Activated CD4-positive, alpha-beta T cell treated with anti-CD3 and anti-CD28 coated beads, Interleukin-2, Interleukin-4, amounts not matched to agents 100 ng/mL and 50 ng/mL, durations not matched to agents 16 hours and 8 hours (primary cell): ENCODE measurements around the gene PPP6R3.
A peak's percentile ranks its signal among the peaks of the same experiment; 100 is the strongest.
"Not testable (repeated sequence)": the region's sequence is repeated elsewhere in the genome, so short reads cannot be mapped to it uniquely, and the experiment has no call there.

Experiments
- DNase-seq: peaks from one replicate; pipeline ENCODE4 v3.0.0-alpha.2; 2020; ENCODE audit warnings: low spot score

PPP6R3 gene

DNA sequence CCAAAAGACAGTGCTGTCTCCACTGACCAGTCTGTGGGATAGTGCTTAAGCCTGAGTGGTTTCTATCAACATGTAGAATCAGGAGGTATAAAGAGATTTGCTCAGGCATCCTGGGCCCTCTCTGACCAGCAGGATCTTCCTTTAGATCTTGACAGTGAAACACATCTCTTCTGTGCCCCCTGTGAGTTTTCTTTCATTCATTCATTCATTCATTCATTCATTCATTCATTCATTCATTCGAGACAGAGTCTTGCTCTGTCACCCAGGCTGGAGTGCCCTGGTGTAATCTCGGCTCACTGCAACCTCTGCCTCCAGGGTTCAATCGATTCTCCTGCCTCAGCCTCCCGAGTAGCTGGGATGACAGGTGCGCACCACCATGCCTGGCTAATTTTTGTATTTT, 26.4 kb upstream of the PPP6R3 start:
- DNase-seq, result not testable (repeated sequence)

DNA sequence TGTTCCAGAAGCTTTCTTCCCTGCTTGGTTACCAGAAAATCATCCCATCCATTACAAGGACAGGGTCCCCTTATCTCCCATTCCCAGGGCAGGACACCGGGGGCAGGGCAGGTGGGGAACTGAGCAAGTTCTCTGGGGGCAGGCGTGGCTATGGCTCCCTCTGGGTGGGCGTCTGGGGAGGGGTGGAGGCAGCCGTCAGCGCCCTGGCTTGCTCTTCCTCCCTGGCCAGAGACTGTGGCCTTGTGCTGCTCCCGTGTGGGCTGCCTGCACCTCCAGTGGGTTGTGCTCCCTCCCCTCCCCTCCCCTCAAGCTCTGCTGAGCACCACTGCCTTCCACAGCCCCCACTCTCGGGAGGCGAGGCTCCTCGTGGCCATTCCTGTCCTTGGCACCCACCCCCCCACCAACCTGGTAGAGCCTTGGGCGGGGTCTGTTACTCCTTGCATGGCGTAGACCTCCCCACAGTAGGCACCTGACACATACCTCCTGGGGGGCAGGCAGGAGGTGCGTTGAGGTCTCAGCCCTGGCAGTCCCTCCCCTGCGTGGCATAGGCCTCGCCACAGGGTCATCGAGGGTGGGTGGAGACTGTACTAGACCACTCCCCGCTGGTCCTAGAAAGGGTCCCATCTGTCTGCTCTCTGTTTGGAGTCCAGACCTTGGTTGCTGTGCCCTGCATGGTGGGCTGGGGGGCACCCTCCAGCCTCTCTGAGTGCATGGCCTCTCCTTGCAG, 24.2 kb upstream of the PPP6R3 start:
- no peak for DNase-seq

DNA sequence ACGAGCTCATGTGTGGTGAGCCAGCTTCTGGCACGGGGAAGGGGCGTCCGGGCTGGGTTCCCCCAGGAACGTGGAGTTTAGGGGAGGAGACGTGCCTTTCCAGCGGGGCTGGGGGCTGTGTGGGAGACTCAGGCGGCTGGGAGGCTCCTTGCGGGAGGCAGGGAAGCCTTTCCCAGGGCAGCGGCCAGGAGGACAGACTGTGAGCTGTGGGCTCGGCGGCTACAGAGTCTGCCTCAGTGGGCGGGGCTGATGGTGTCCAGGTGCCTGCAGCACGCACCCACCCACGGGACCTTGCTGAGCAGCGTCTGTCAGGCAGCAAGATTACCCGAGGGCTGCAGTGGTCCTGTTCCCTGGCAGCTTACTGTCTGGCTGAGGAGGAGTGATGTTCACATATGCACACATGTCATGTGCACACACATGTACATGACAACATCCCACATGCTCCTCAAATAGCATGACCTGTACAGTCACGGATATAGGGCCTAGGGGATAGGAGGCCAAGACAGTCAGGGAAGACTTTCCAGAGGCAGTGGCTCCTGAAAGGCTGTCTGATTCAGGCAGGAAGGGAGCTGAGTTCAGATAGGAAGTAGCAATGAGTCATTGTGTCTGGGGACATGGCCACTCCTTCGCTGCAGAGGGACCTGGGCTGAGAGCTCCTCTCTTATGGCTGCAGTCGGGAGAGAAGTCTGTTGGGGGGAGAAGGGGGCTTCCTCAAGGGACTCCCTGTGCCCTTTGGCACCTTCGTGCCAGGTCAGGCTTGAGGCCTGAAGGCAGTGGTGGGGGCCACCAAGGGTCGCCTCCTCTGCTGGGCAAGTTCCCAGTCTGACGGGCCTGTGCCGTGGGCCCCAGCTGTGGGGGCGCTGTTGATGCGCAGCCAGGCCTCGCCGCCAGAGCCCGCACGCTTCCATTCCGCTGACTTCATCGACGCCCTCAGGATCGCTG, 23.3 kb upstream of the PPP6R3 start:
- no peak for DNase-seq

DNA sequence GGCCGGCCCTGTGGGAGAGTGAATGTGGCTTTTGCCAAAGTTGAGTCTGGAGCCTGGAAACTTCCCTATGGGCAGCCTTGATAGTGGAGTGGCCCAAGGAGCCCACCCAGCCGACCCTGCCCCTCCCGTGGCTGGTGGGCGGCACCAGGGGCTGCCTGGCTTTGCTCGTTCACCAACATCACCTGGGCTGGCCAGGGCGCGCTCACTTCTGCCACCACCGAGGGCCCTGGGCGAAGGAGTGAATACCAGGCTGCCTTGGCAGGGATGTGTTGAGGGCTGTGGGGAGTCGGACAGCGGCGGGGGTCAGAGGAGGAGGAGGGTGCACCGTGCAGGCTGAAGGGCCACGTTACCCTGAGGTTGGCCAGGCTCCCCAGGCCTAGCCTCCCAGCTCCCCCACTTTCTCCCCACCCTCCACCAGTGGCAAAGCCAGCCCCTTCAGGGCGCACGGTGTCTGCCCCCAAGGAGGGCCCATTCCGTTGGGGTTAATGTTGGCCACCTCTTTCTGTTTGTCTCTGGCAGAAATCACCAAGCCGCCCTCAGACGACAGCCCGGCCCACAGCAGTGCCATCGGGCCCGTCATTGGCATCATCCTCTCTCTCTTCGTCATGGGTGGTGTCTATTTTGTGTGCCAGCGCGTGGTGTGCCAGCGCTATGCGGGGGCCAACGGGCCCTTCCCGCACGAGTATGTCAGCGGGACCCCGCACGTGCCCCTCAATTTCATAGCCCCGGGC, 22.5 kb upstream of the PPP6R3 start:
- DNase-seq, result no peak

DNA sequence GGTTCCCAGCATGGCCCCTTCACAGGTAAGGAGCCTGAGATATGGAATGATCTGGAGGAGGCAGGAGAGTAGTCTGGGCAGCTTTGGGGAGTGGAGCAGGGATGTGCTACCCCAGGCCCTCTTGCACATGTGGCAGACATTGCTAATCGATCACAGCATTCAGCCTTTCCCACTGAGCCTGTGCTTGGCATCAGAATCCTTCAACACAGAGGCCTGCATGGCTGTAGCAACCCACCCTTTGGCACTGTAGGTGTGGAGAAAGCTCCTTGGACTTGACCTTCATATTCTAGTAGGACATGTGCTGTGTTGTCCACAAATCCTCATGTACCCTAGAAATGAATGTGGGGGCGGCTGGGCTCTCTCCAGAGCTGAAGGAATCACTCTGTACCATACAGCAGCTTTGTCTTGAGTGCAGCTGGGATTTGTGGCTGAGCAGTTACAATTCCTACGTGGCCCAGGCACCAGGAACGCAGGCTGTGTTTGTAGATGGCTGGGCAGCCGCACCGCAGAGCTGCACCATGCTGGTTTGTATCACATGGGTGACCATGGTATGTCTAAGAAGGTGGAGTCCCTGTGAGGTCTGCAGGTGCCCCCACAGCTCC, 21.8 kb upstream of the PPP6R3 start:
- no peak for DNase-seq

DNA sequence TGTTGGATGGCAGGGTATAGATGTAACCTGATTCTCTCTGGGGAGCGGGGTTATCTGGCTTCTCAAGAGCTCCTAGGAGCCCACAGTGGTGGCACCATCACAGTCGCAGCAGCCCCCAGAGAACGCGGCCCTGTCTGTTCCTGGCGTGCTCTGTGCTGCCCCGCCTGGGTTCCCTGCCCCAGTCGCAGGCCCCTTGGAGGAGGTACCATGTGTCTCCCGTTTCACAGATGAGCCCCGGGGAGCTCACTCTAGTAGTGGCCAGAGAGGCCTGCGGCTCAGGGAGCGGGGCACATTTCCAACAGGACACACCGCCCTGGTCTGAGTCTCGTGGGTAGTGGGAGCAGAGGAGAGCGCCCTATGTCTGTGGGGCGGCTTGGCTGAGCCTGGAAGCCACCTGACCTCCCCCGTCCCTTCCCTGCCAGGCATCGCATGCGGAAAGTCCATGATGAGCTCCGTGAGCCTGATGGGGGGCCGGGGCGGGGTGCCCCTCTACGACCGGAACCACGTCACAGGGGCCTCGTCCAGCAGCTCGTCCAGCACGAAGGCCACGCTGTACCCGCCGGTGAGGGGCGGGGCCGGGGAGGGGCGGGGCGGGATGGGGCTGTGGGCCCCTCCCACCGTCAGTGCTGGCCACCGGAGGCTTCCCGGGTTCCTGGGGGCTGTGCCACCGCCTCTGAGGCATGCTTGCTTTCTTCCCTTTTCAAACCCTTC, 21.0 kb upstream of the PPP6R3 start:
- no peak for DNase-seq

DNA sequence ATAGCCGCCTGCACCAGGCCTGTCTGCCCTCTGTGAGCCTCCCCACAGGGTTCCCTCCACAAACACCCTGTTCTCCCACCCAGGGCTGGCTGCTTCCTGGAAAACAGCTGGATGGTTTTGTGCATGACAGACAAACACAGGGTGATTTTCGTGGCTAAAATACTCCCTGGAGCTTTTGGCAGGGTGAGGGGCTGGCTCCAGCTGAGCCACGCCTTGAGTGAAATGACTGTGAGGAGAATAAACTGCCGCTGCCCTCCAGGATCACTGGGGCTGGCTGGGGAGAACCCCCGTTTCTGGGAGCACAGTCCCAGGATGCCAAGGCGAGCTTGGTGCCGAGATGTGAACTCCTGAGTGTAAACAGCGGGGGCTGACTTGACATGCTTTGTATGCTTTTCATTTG, 20.3 kb upstream of the PPP6R3 start:
- DNase-seq, result no peak

DNA sequence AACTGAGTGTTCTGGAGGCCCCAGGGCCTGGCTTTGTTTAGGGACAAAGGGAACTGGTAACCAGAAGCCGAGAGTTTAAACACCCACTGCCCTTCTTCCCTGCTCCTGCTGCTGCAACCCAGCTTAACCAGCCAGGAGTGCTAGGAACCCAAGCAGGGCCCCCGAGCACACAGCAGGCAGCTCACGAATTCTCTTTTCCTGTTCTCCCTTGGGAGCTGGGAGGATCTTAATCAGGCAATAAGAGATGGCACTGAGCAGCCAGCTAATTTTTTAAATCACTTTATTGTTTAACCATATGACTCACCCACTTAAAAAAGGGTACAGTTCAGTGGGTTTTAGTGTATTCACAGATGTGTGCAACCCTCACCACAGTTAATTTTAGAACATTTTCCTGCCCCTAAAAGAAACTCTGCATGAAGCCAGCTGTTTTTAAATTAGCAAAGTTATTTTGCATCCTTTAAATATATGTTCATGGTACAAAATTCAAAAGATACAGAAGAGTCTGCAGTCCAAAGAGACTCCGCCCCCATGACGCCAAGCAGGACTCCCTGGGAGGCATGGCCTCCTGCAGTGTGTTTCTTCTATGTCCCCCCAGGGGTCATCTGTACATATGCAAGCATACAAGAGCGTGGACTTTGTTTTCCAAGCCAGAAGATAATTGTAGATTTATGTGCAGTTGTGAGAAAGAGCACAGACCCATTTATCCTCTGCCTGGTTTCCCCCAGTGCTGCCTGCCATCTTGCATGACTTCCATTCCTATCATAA, 18.9 kb upstream of the PPP6R3 start:
- DNase-seq, result no peak

DNA sequence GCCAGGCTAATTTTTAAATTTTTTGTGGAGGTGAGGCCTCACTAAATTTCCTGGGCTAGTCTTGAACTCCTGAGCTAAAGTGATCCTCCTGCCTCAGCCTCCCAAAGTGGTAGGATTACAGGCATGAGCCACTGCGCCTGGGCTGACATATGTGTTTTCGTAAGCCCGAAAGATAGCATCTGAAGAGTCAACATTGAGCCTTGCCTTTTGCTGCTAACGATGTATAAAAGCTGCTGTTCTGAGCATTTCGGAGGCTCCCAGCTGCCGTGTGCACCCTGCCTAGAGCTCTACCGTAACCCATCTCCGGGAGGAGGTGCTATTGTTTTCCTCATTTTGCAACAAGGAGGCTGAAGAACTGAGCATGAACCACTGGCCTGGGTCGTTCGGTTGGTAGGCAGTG, 18.1 kb upstream of the PPP6R3 start:
- no peak for DNase-seq

DNA sequence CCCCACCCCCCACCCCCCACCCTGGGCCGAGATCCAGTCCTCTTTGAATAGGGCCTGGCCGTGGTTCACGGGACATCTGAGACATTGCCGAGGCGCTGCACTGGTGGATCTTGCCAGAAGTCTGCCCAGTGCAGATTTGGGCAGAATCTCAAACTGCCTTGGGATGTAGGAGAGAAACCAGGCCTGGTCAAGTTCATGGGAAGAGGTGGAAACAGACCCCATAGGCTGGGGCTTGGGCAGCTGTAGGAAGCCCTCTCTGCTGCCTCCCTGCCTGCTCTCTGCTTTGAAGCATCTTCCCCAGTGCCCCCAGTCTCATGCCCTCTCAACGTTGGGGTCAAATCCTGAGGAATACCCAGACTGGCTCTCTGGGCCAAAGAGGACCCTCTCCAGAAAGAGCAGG, 16.0 kb upstream of the PPP6R3 start:
- no peak for DNase-seq

DNA sequence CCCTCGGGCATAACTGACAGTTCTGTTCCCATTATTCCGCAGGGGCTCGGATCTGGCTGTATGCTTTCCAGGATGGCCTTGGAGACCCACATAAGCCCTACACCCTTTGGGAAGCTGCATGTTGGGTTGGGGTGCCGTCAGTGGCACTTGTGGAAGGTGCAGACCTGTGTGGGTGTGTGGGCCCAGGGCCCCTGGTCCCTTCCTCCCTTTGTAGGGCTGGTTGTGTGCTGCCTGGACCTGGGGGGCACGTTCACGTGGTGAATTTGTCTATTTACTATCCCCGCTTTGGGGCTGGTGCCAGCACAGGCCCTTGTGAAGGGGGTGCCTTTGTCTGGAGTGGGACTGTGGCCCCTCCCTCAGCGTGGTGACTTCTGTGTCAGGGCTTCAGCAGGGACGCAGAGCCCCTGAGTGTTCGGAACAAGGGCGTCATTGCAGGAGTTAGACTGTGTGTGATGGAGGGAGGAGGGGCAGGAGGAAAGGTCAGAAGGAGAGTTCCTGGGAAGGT, 15.0 kb upstream of the PPP6R3 start:
- no peak for DNase-seq

DNA sequence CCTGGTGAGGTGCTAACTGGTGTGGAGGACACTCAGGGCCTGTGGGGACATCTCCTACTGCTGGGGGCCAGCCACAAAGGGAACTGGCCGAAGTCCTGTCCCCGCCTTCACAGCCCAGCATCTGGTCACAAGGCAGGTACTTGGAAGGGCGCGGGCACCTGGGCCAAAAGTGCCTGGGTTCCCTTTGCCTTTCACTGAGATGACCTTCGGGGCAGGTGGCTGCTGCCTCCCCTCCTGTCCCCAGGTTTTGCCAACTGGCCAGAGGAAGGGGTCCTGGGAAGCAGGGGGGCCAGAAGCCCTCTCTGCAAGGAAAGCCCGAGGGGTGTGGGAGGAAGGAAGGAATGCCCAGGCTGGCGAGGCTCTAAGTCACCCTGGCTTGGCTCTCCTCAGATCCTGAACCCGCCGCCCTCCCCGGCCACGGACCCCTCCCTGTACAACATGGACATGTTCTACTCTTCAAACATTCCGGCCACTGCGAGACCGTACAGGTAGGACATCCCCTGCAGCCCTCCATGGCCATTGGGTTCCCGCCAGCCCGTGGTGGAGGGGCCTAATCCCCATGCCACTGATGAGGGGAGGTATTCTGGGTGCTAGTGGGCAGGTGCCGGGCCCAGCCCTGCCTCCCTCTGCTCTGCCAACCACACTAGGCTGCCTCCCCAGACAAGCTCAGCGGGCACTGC, 14.4 kb upstream of the PPP6R3 start:
- no peak for DNase-seq

DNA sequence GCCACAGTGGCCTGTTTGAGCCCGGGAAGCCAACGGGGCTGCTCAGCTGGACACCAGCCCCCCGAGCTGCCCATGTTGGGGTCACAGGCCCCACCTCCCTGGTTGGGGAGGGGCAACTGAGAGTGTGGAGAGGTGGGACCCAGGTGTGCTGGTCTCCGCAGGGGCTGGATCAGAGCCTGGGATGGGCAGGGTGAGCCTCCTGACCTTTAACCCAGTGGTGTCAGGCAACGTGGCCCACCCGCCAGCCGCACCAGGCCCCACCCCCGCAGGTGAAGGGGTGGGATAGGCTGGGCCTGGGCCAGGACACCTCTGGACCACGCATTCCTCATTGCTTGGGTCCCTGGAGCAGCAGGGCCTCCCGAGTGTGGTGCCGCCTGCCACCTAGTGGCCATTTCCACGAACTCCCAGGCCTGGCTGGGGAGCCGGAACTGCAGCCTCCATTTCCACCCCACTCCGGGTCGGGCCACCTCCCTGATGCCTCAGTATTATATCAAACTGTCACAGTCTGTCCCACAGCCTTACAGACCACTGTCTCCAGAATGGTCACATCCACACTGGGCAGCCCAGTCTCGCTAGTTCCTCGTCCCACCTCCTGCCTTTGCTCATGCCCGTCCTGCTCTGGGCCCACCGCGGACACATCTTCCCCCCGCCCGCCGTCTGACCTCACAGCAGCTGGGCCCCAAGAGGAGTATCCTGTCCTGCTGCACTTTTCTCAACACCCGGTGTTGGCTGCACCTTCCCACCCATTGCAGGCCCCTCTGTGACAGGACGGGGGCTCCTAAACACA, 13.3 kb upstream of the PPP6R3 start:
- DNase-seq, result peak; percentile 83

DNA sequence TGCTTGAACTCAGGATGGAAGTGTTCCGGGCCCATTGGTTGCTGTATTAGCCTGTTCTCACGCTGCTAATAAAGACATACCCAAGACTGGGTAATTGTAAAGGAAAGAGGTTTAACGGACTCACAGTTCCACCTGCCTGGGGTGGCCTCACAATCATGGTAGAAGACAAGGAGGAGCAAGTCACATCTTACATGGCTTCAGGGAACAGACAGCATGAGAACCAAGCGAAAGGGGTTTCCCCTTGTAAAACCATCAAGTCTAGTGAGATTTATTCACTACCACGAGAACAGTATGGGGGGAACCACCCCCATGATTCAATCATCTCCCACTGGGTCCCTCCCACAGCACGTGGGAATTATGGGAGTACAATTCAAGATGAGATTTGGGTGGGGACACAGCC, 12.6 kb upstream of the PPP6R3 start:
- DNase-seq, result not testable (repeated sequence)

DNA sequence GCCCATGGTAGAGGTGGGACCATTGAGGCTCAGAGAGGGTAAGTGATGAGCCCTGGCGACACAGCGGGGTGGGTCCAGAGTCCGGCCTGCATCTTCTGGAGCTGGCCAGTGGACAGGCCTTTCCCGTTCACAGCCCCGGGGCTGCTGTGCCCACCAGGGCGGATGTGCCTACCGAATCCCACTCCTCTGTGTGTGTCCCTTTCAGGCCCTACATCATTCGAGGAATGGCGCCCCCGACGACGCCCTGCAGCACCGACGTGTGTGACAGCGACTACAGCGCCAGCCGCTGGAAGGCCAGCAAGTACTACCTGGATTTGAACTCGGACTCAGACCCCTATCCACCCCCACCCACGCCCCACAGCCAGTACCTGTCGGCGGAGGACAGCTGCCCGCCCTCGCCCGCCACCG, 11.9 kb upstream of the PPP6R3 start:
- no peak for DNase-seq

DNA sequence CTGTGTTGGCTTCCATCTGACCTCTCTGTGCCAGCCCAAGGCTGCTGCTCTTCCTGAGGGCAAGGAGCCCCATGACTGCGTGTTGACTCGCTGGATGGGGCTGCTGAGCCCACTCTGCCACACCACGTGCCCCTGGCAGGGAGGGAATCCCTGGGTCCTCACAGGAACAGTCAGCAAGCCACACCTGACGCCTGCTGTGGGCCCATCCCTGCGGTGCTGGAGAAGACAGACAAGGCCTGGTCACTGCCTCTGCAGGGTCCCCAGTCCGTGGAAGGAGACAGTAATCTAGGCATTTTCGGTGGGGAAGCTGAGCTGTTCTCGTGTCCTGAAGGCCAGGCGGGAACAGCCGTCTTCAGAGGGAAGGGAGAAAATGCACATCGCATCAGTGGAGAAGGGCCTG, 10.6 kb upstream of the PPP6R3 start:
- no peak for DNase-seq

DNA sequence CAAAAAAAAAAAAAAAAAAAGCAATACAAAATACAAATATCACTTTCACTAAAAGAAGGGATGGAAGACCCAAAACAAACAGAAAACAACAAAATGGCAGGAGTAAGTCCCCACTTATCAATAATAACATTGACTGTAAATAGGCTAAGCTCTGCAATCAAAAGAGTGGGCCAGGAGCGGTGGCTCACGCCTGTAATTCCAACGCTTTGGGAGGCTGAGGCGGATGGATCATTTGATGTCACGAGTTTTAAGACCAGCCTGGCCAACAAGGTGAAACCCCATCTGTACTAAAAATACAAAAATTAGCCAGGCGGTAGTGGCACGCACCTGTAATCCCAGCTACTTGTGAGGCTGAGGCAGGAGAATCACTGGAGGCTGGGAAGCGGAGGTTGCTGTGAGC, 9.8 kb upstream of the PPP6R3 start:
- DNase-seq, result no peak

DNA sequence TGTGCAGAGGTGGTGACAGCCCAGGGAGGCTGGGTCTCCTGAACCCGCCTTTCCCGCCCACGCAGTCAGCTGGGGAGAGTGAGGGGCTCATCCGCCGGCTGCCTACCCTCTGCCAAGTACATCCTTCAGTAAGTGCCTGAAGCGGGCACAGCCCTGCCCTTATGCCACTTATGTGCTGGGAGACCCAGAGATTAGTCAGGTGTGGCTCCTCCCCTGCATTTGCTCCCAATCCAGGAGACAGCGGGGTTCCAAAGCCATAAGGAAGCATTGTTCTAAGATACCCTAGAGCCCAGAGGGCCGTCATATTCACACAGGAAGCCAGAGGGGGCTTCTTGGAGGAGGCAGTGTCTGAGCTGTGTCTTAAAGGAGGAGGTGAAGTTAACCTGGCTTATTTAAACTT, 5.8 kb upstream of the PPP6R3 start:
- DNase-seq, result no peak

DNA sequence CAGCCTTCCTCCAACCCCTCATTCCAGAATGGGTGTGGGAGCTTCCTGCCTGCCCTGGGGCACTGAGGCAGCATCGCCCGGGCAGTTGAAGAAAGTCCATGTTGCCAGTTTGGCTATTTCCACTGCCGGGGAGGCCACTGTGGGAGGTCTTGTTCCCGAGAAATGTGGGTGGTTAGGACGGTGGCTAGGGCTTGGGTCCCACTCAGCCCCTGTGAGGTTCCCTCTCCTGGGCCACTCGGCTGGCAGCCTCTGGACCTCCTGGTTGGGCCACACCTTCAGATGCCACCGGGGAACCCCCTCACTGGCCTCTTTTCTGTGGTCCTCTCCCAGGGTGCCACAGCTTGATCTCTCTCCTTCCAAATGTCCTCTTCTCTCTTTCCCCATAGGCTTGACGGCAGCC, 5.1 kb upstream of the PPP6R3 start:
- no peak for DNase-seq
